ENCODE data around the gene RPL9.

DNA sequence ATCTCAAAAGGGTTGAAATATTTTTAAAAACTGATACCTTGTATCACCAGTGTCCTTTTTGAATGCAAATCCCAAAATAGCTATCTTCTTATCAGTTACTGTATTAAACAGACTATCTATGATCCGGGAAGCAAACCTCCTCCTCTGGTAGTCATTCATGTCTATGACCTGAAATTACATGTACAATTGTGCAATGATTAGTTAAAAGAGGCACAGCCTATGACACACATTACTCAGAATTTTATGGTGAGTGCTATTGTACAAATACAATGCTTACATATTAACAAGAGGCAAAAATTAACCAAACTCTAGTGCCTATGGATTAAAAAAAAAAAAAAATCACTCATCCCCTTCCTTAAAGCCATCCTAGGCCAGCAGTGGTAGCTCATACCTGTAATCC, 46.9 kb upstream of the RPL9 start:
- TF ChIP-seq POLR2A (IDR thresholded peaks at IDR 0.05; ENCODE audit: low read depth, low read length) = no peak
- no peak for TF ChIP-seq TAF1 (IDR thresholded peaks at IDR 0.05; ENCODE audit: borderline replicate concordance, low read depth, low read length)

All from GM12892 (cell line).